Fibroblast of skin of left quadriceps (primary cell): ENCODE measurements around the gene GNS.

ENCODE experiments used
- DNase-seq, 2 experiments: peaks; one replicate each; pipeline ENCODE4 v3.0.0-alpha.2; 2013; ENCODE audit warnings: low read depth in 2 of 2

The GNS gene

DNA sequence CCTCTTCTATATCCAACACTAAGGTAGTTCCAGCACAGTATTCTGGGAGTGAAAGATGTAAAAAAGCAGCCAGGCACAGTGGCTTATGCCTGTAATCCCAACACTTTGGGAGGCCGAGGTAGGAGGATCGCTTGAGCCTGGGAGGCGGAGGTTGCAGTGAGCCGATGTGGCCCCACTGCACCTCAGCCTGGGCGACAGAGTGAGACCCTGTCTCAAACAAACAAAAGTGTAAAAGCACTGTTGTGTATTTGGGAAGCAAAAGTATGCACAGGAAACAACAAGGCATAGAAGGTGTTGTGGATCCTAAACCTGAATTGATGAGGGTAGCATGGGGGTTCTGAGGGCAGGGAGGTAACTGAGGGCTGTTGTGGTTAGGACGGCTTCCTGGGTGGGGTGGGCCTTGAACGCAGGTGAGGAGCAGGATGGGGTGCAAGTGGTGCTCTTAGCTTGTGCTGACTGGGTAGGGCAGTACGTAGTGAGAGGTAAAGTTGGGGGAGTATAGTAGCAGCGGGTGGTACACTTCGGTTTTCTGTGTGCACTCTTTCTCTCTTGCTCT is 84.8 kb downstream of the GNS start:
- DNase-seq = no peak

- DNase-seq = peak; percentile 57 to 58
These were observed 85.6 kb downstream of the GNS start for GRCh38 chr12:64673490-64674169.

DNA sequence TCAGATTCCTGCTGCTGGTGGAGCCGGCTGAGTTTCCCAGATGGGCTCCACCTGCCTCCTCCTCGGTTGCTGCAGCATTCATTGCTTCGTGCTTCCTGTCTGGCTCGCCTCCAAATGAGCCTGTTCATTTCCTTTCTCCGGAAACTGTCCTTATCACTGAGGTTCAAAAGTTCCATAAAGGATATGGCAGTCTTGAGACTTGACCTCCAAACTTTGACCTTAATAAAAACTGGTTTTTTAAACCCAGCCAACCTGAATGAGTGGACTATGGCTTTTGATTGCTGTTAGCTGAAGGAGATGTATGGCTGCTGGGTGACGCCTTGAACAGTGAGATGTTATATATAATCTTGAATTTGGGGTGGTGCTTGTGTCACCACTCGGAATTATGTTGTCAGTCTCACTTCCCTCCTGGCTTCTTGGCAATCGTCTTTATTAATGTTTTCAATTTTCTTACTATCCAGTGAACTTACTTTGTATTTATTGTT is 86.2 kb downstream of the GNS start:
- peak in 1 of 2 experiments; percentile 38 for DNase-seq

DNA sequence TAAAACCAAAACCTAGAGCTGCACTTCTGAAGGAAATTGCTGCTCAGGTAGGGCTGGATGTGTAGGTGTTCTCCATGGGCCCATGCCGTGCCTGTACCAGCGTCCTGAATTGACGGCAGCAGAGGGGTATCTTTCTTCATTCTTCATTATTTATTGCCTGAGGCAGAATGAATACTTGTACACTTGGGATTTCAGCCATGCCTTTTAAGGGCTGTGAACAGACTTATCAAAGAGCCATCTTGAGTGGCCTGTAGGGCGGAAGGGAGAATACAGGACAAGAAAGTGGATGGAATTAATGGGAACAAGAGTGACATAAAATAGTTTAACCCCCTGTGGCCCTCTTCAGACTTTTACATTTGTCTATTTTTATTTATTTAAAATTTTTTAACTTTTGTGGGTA is 87.5 kb downstream of the GNS start:
- no peak for DNase-seq

DNA sequence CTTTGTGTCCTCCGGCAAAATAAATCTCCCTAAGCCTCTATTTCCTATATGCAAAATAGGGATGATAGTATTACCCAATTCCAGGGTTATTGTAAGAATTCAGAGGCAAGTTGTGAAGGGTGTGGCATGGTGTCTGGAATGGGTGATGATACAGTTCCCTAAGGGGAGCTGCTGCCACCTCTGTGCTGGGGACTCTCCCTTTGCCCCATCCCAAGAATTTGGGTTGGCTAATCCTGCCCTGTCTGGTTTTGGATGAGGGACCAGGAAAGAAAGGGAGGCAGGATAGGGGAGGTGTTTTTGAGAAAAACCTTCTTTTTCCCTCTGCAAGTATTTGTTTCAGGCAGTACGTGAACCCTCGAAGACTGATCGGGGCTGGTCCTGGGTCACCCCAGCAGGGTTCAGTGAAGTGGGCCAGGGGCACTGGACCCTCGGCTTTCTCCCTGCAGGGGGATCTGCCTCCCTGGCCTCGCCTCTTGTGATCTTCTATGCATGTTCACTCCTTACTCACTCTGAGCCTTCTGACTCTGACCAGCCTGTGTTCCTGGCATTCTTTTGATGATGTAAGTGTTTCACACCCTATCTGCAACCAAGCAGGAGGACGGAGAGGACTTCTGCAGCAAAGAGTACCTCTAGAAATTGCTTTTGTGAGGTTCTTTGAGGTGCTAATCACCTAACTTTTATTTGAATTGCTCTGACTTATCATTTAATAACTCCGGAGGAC is 88.1 kb downstream of the GNS start:
- no peak for DNase-seq

GRCh38 chr12:64670019-64670418 is 89.2 kb downstream of the GNS start:
- DNase-seq = no peak

- DNase-seq = no peak
These were observed 89.8 kb downstream of the GNS start for GRCh38 chr12:64669270-64669842.

DNA sequence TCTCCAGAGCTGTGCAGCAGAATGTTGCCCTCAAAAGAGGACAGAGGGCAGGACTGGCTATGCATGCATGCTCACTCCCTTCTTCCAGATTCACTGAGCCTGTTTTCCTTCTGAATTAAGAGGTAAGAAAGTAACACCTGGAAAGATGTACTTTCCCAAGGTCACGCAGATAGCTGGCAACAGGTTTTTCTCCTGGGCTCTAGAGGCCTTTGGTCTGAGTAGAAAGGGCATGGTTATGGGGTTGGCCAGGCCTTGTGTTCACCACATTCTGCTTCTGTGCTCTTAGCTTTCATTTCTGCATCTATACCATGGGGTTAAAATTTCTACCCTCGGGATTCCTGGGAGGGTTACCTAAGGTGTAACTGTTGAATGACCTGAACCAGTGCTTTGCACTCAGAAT is 91.4 kb downstream of the GNS start:
- DNase-seq = no peak

- DNase-seq = no peak
These were observed 92.9 kb downstream of the GNS start for GRCh38 chr12:64666054-64666914.

DNA sequence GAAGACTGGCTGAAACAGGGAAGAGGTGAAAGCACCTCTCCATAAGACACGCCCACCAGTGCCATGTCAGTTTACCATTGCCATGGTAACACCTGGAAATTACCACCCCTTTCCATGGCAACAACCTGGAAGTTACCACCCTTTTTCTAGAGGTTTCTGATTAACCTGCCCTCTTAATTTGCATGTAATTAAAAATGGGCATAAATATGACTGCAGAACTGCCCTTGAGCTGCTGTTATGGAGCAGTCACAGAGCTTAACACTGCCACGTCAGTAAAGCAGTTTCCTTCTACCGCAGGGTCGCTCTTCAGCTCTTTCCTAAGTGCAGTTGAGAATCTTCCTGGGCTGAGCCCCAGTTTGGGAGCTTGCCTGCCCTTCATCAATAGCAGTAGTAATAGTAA is 93.7 kb downstream of the GNS start:
- DNase-seq = no peak
